HepG2 (cell line): ENCODE measurements around the gene PROX1. TPM values are rescaled to one million over a fixed set of nuclear protein-coding genes. Genes with fewer than 3 reads are reported as not detected.

Experiments used
- AHDC1 ChIP-seq: sonication (generic); formaldehyde crosslinking; IDR thresholded peaks from 2 replicates; pipeline ENCODE4 v1.5.1; 2020; ENCODE audit warnings: mild to moderate bottlenecking, missing genetic modification reagents, borderline replicate concordance
- CEBPZ ChIP-seq: IDR thresholded peaks from 2 replicates; pipeline ENCODE4 v1.6.1; 2012; ENCODE audit warnings: low read length, improper control_type of control experiment
- CHD2 ChIP-seq: IDR thresholded peaks from 2 replicates; pipeline ENCODE4 v1.6.1; 2011; ENCODE audit warnings: low read depth, low read length, improper control_type of control experiment
- DRAP1 ChIP-seq: IDR thresholded peaks from 2 replicates; pipeline ENCODE4 v1.6.1; 2016; ENCODE audit warnings: missing genetic modification reagents, missing compliant biosample characterization
- E2F5 ChIP-seq: sonication (generic); formaldehyde crosslinking; conservative IDR thresholded peaks from 2 replicates; pipeline ENCODE4 v1.4.0; 2020; ENCODE audit warnings: missing genetic modification reagents
- MTA1 ChIP-seq: sonication (generic); formaldehyde crosslinking; IDR thresholded peaks from 2 replicates; pipeline ENCODE4 v1.4.0; 2020; ENCODE audit warnings: missing genetic modification reagents, mild to moderate bottlenecking, borderline replicate concordance
- SETDB1 ChIP-seq: sonication (generic); formaldehyde crosslinking; IDR thresholded peaks from 2 replicates; pipeline ENCODE4 v1.5.1; 2020; ENCODE audit warnings: missing genetic modification reagents, mild to moderate bottlenecking, borderline replicate concordance
- ZBED4 ChIP-seq: sonication (generic); formaldehyde crosslinking; IDR thresholded peaks from 2 replicates; pipeline ENCODE4 v1.4.0; 2020; ENCODE audit warnings: missing genetic modification reagents, borderline replicate concordance
- ZNF260 ChIP-seq: sonication (generic); formaldehyde crosslinking; IDR thresholded peaks from 2 replicates; pipeline ENCODE4 v1.4.0; 2020; ENCODE audit warnings: missing genetic modification reagents, low read depth, mild to moderate bottlenecking, borderline replicate concordance
- ZNF333 ChIP-seq: sonication (generic); formaldehyde crosslinking; IDR thresholded peaks from 2 replicates; pipeline ENCODE4 v1.4.0; 2020; ENCODE audit warnings: mild to moderate bottlenecking, missing genetic modification reagents, borderline replicate concordance
- ZNF563 ChIP-seq: sonication (generic); formaldehyde crosslinking; IDR thresholded peaks from 2 replicates; pipeline ENCODE4 v1.8.0; 2022; ENCODE audit warnings: mild to moderate bottlenecking, moderate library complexity, missing genetic modification reagents
- ZNF644 ChIP-seq: IDR thresholded peaks from 2 replicates; pipeline ENCODE4 v1.6.1; 2016; ENCODE audit warnings: low read depth
- ZNF768 ChIP-seq: sonication (generic); formaldehyde crosslinking; IDR thresholded peaks from 2 replicates; pipeline ENCODE4 v1.4.0; 2020; ENCODE audit warnings: missing genetic modification reagents
- polyA plus RNA-seq, 8 experiments: library from polyadenylated mRNA; depleted of rRNA in 3 of 8; stranded (reverse) in 7 of 8; unstranded in 1 of 8; fragments of >200 nt; fragmentation: Illumina TruSeq in 4 of 8; extraction: Trizol in 4 of 8; gene quantifications; 2 replicates each; pipeline versions ENCODE4 v1.2.1 to v1.2.3, GENCODE V29; 2011 to 2016; ENCODE audit warnings: low read depth in 4 of 8, missing spikeins in 1 of 8, mixed read lengths in 1 of 8; ENCODE audit not compliant: insufficient read depth in 1 of 8
- total RNA-seq, 5 experiments: library from RNA; depleted of rRNA; stranded (reverse); fragments of >200 nt; fragmentation: Illumina TruSeq; extraction: Trizol; gene quantifications; 2 replicates each; pipeline ENCODE4 v1.2.3, GENCODE V29; 2016; ENCODE audit warnings: low read depth in 1 of 5

PROX1 gene
- total and polyA plus RNA-seq, 2 of the 13 experiments (the other 11 are each of a cell fraction or from before 2014, with no cell fraction given), result 12.3 to 30.2 TPM

DNA sequence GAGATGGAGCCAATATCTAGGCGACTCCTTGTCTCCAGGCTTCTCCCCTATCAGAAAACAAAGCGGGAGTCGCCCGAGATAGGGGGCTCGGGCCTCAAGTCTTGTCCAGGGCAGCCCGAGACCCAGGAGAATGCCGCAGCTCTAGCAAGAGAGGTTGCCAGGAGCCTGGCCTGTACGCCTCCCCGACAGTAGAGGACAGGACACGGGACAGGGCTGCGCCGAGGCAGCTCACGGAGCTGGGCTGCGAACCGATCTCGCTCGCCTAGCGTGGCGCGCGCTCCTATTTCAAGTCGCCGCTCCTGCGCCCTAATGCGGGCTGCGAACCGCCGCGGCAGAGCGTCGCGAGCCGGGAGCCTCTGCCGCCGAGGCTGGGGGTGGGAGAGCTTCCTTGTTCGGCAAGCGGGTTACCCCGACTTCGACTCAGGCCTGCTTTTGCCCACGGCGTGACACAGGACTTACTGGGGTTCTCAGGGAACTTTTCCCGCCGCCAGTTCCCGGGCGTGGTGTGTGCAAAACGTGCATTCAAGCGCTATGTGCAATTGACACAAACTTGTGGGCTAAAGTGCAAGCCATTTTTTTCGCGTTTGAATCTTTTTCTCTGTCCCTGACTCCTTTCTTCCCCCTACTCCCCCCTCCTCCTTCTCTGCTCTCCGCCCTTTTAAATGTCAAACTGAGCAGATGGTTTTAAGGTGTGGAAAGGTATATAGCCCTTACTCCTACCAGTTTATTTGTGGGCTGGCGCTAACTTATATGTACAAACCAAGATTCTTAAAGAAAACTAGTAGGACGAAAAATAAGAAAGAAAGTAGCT, 2.4 kb upstream of the PROX1 start (continued):
- TF ChIP-seq AHDC1 (no peak), MTA1 (CRISPR knock-in tag) (peak; percentile 20; the same call in 1 of the 2 replicates), CEBPZ (no peak), ZNF644 (no peak), CHD2 (no peak), SETDB1 (no peak), ZBED4 (no peak), E2F5 (CRISPR knock-in tag) (no peak), ZNF768 (peak; percentile 40; the same call in 1 of the 2 replicates), ZNF260 (CRISPR knock-in tag) (no peak), ZNF333 (CRISPR knock-in tag) (no peak), ZNF563 (no peak), DRAP1 (CRISPR knock-in tag) (no peak)
